CMK (cell line): ENCODE measurements around the gene TBX2.
"Not testable (repeated sequence)": the region's sequence is repeated elsewhere in the genome, so short reads cannot be mapped to it uniquely, and the experiment has no call there.

Experiments used
- DNase-seq: peaks from one replicate; pipeline ENCODE4 v3.0.0-alpha.2; 2010; ENCODE audit warnings: low read depth

Gene TBX2

GRCh38 chr17:61399131-61400065 is at the start of gene TBX2:
Gene TBX2 (plus strand): TSS chr17:61399843. CDS start chr17:61400177, 334 bp downstream.
- no peak for DNase-seq

- no peak for DNase-seq
Measured at GRCh38 chr17:61351745-61352407, 47.8 kb upstream of the TBX2 start.

- no peak for DNase-seq
Measured at GRCh38 chr17:61352408-61352770, 47.3 kb upstream of the TBX2 start.

GRCh38 chr17:61352781-61353491 is 46.7 kb upstream of the TBX2 start:
- DNase-seq, result no peak

GRCh38 chr17:61353615-61354014 is 46.0 kb upstream of the TBX2 start:
- no peak for DNase-seq

- DNase-seq, result no peak
Measured at GRCh38 chr17:61354895-61355874, 44.5 kb upstream of the TBX2 start.

GRCh38 chr17:61357061-61357460 is 42.6 kb upstream of the TBX2 start:
- DNase-seq, result not testable (repeated sequence)

GRCh38 chr17:61359513-61359912 is 40.1 kb upstream of the TBX2 start:
- not testable (repeated sequence) for DNase-seq

- DNase-seq, result no peak
Measured at GRCh38 chr17:61360318-61360943, 39.2 kb upstream of the TBX2 start.

GRCh38 chr17:61361084-61361483 is 38.6 kb upstream of the TBX2 start:
- DNase-seq, result no peak

- DNase-seq, result no peak
Measured at GRCh38 chr17:61362396-61362795, 37.2 kb upstream of the TBX2 start.

- no peak for DNase-seq
Measured at GRCh38 chr17:61362852-61363600, 36.6 kb upstream of the TBX2 start.

- DNase-seq, result no peak
Measured at GRCh38 chr17:61363601-61364462, 35.8 kb upstream of the TBX2 start.

- no peak for DNase-seq
Measured at GRCh38 chr17:61364463-61364846, 35.2 kb upstream of the TBX2 start.

- DNase-seq, result no peak
Measured at GRCh38 chr17:61366076-61366714, 33.4 kb upstream of the TBX2 start.

- DNase-seq, result no peak
Measured at GRCh38 chr17:61366715-61367413, 32.8 kb upstream of the TBX2 start.

- DNase-seq, result no peak
Measured at GRCh38 chr17:61368049-61368831, 31.4 kb upstream of the TBX2 start.
